ENCODE measurements around the gene DNAJC27.
A peak's percentile ranks its signal among the peaks of the same experiment; 100 is the strongest.

DNAJC27 gene

GRCh38 chr2:24971286-24971535 is 544 bp downstream of the DNAJC27 start:
- H3K27me3 ChIP-seq (replicated peaks; ENCODE audit: control insufficient read depth, insufficient read depth, low read length, poor library complexity, severe bottlenecking), result no peaks in the 10 kb centered on the region
- peak in 1 of 3 donors; percentile 2 for DNase-seq
- H3K36me3 ChIP-seq (ENCODE audit: control insufficient read depth, insufficient read depth, low read length), result no peaks in the 10 kb centered on the region
- H3K4me1 ChIP-seq (ENCODE audit: control insufficient read depth, insufficient read depth, low read length, poor library complexity, severe bottlenecking), result peaks cover 12% of the 10 kb centered on the region
- H3K4me3 ChIP-seq (ENCODE audit: insufficient read depth, low read depth, low read length, poor library complexity, severe bottlenecking), result peak overlapping the region; percentile 63
- H3K27ac ChIP-seq (ENCODE audit: insufficient read depth, low read length, poor library complexity, severe bottlenecking), result peak overlapping the region; percentile 99
- no peaks in the 10 kb centered on the region for H3K9me3 ChIP-seq (ENCODE audit: control insufficient read depth, low read length)

- Histone ChIP-seq H3K9me3 (ENCODE audit: control insufficient read depth, low read length) (no peaks in the 10 kb centered on the region), H3K27me3 (replicated peaks; ENCODE audit: control insufficient read depth, insufficient read depth, low read length, poor library complexity, severe bottlenecking) (no peaks in the 10 kb centered on the region), H3K4me3 (ENCODE audit: insufficient read depth, low read depth, low read length, poor library complexity, severe bottlenecking) (peak overlapping the region; percentile 63), H3K36me3 (ENCODE audit: control insufficient read depth, insufficient read depth, low read length) (peaks cover 4% of the 10 kb centered on the region), H3K27ac (ENCODE audit: insufficient read depth, low read length, poor library complexity, severe bottlenecking) (peak overlapping the region; percentile 99), H3K4me1 (ENCODE audit: control insufficient read depth, insufficient read depth, low read length, poor library complexity, severe bottlenecking) (peaks cover 12% of the 10 kb centered on the region)
- DNase-seq, result no peak
Observed at GRCh38 chr2:24970483-24971285, 1.1 kb downstream of the DNAJC27 start.

- peaks cover 12% of the 10 kb centered on the region for H3K4me1 ChIP-seq (ENCODE audit: control insufficient read depth, insufficient read depth, low read length, poor library complexity, severe bottlenecking)
- no peaks in the 10 kb centered on the region for H3K27me3 ChIP-seq (replicated peaks; ENCODE audit: control insufficient read depth, insufficient read depth, low read length, poor library complexity, severe bottlenecking)
- H3K4me3 ChIP-seq (ENCODE audit: insufficient read depth, low read depth, low read length, poor library complexity, severe bottlenecking), result no peak overlapping the region
- H3K9me3 ChIP-seq (ENCODE audit: control insufficient read depth, low read length), result no peaks in the 10 kb centered on the region
- H3K27ac ChIP-seq (ENCODE audit: insufficient read depth, low read length, poor library complexity, severe bottlenecking), result no peak overlapping the region
- DNase-seq, result no peak
- H3K36me3 ChIP-seq (ENCODE audit: control insufficient read depth, insufficient read depth, low read length), result peaks cover 7% of the 10 kb centered on the region
Observed at GRCh38 chr2:24969784-24970183, 2.0 kb downstream of the DNAJC27 start.

- DNase-seq, result no peak
- Histone ChIP-seq H3K4me3 (ENCODE audit: insufficient read depth, low read depth, low read length, poor library complexity, severe bottlenecking) (no peak overlapping the region), H3K27ac (ENCODE audit: insufficient read depth, low read length, poor library complexity, severe bottlenecking) (no peak overlapping the region)
Observed at GRCh38 chr2:24961903-24962302, 9.9 kb downstream of the DNAJC27 start.

GRCh38 chr2:24959761-24960160 is 12.0 kb downstream of the DNAJC27 start:
- DNase-seq, result no peak
- H3K9me3 ChIP-seq (ENCODE audit: control insufficient read depth, low read length), result no peaks in the 10 kb centered on the region
- H3K4me1 ChIP-seq (ENCODE audit: control insufficient read depth, insufficient read depth, low read length, poor library complexity, severe bottlenecking), result no peaks in the 10 kb centered on the region
- no peaks in the 10 kb centered on the region for H3K27me3 ChIP-seq (replicated peaks; ENCODE audit: control insufficient read depth, insufficient read depth, low read length, poor library complexity, severe bottlenecking)
- H3K27ac ChIP-seq (ENCODE audit: insufficient read depth, low read length, poor library complexity, severe bottlenecking), result no peak overlapping the region
- no peak overlapping the region for H3K4me3 ChIP-seq (ENCODE audit: insufficient read depth, low read depth, low read length, poor library complexity, severe bottlenecking)
- H3K36me3 ChIP-seq (ENCODE audit: control insufficient read depth, insufficient read depth, low read length), result peaks cover 49% of the 10 kb centered on the region

More at GRCh38 chr2:24961903-24962302, 9.9 kb downstream of the DNAJC27 start:
- Histone ChIP-seq H3K27me3 (replicated peaks; ENCODE audit: control insufficient read depth, insufficient read depth, low read length, poor library complexity, severe bottlenecking) (no peaks in the 10 kb centered on the region), H3K9me3 (ENCODE audit: control insufficient read depth, low read length) (no peaks in the 10 kb centered on the region), H3K36me3 (ENCODE audit: control insufficient read depth, insufficient read depth, low read length) (peaks cover 37% of the 10 kb centered on the region), H3K4me1 (ENCODE audit: control insufficient read depth, insufficient read depth, low read length, poor library complexity, severe bottlenecking) (no peaks in the 10 kb centered on the region)

GRCh38 chr2:24958411-24958935 is 13.3 kb downstream of the DNAJC27 start:
- Histone ChIP-seq H3K27ac (ENCODE audit: insufficient read depth, low read length, poor library complexity, severe bottlenecking) (no peak overlapping the region), H3K4me3 (ENCODE audit: insufficient read depth, low read depth, low read length, poor library complexity, severe bottlenecking) (no peak overlapping the region), H3K27me3 (replicated peaks; ENCODE audit: control insufficient read depth, insufficient read depth, low read length, poor library complexity, severe bottlenecking) (no peaks in the 10 kb centered on the region), H3K9me3 (ENCODE audit: control insufficient read depth, low read length) (no peaks in the 10 kb centered on the region), H3K36me3 (ENCODE audit: control insufficient read depth, insufficient read depth, low read length) (peaks cover 43% of the 10 kb centered on the region), H3K4me1 (ENCODE audit: control insufficient read depth, insufficient read depth, low read length, poor library complexity, severe bottlenecking) (no peaks in the 10 kb centered on the region)
- DNase-seq, result no peak

- Histone ChIP-seq H3K27ac (ENCODE audit: insufficient read depth, low read length, poor library complexity, severe bottlenecking) (no peak overlapping the region), H3K36me3 (ENCODE audit: control insufficient read depth, insufficient read depth, low read length) (peaks cover 40% of the 10 kb centered on the region), H3K9me3 (ENCODE audit: control insufficient read depth, low read length) (no peaks in the 10 kb centered on the region), H3K4me3 (ENCODE audit: insufficient read depth, low read depth, low read length, poor library complexity, severe bottlenecking) (no peak overlapping the region), H3K4me1 (ENCODE audit: control insufficient read depth, insufficient read depth, low read length, poor library complexity, severe bottlenecking) (no peaks in the 10 kb centered on the region), H3K27me3 (replicated peaks; ENCODE audit: control insufficient read depth, insufficient read depth, low read length, poor library complexity, severe bottlenecking) (no peaks in the 10 kb centered on the region)
- DNase-seq, result no peak
Observed at GRCh38 chr2:24957976-24958375, 13.8 kb downstream of the DNAJC27 start.

- H3K4me3 ChIP-seq (ENCODE audit: insufficient read depth, low read depth, low read length, poor library complexity, severe bottlenecking), result no peak overlapping the region
- no peaks in the 10 kb centered on the region for H3K27me3 ChIP-seq (replicated peaks; ENCODE audit: control insufficient read depth, insufficient read depth, low read length, poor library complexity, severe bottlenecking)
- peaks cover 35% of the 10 kb centered on the region for H3K36me3 ChIP-seq (ENCODE audit: control insufficient read depth, insufficient read depth, low read length)
- no peaks in the 10 kb centered on the region for H3K9me3 ChIP-seq (ENCODE audit: control insufficient read depth, low read length)
- no peak for DNase-seq
- H3K27ac ChIP-seq (ENCODE audit: insufficient read depth, low read length, poor library complexity, severe bottlenecking), result no peak overlapping the region
- no peaks in the 10 kb centered on the region for H3K4me1 ChIP-seq (ENCODE audit: control insufficient read depth, insufficient read depth, low read length, poor library complexity, severe bottlenecking)
Observed at GRCh38 chr2:24957221-24957620, 14.5 kb downstream of the DNAJC27 start.

- Histone ChIP-seq H3K27me3 (replicated peaks; ENCODE audit: control insufficient read depth, insufficient read depth, low read length, poor library complexity, severe bottlenecking) (no peaks in the 10 kb centered on the region), H3K4me1 (ENCODE audit: control insufficient read depth, insufficient read depth, low read length, poor library complexity, severe bottlenecking) (no peaks in the 10 kb centered on the region), H3K4me3 (ENCODE audit: insufficient read depth, low read depth, low read length, poor library complexity, severe bottlenecking) (no peak overlapping the region), H3K36me3 (ENCODE audit: control insufficient read depth, insufficient read depth, low read length) (peaks cover 35% of the 10 kb centered on the region), H3K9me3 (ENCODE audit: control insufficient read depth, low read length) (no peaks in the 10 kb centered on the region), H3K27ac (ENCODE audit: insufficient read depth, low read length, poor library complexity, severe bottlenecking) (no peak overlapping the region)
- no peak for DNase-seq
Observed at GRCh38 chr2:24955921-24956320, 15.8 kb downstream of the DNAJC27 start.

- Histone ChIP-seq H3K4me1 (ENCODE audit: control insufficient read depth, insufficient read depth, low read length, poor library complexity, severe bottlenecking) (no peaks in the 10 kb centered on the region), H3K4me3 (ENCODE audit: insufficient read depth, low read depth, low read length, poor library complexity, severe bottlenecking) (no peak overlapping the region), H3K9me3 (ENCODE audit: control insufficient read depth, low read length) (no peaks in the 10 kb centered on the region), H3K27me3 (replicated peaks; ENCODE audit: control insufficient read depth, insufficient read depth, low read length, poor library complexity, severe bottlenecking) (no peaks in the 10 kb centered on the region), H3K27ac (ENCODE audit: insufficient read depth, low read length, poor library complexity, severe bottlenecking) (no peak overlapping the region), H3K36me3 (ENCODE audit: control insufficient read depth, insufficient read depth, low read length) (peaks cover 35% of the 10 kb centered on the region)
- no peak for DNase-seq
Observed at GRCh38 chr2:24955232-24955631, 16.5 kb downstream of the DNAJC27 start.

Measured in effector memory CD4-positive, alpha-beta T cell (primary cell).